Activated T-helper 2 cell treated with anti-CD3 and anti-CD28 coated beads, Interferon-gamma antibody, Interleukin-2, Interleukin-4, amounts not matched to agents 10 μg/mL and 5 μg/mL and 100 μg/mL, durations not matched to agents 14 hours and 24 hours and 36 hours (primary cell): Measurements from ENCODE around the gene LILRA5. TPM values are rescaled to one million over a fixed set of nuclear protein-coding genes. Genes with fewer than 3 reads are reported as not detected.
"Not testable (repeated sequence)": the region's sequence is repeated elsewhere in the genome, so short reads cannot be mapped to it uniquely, and the experiment has no call there.

Experiments used
- DNase-seq: peaks from one replicate; pipeline ENCODE4 v3.0.0; 2021; ENCODE audit warnings: low spot score
- H3K27ac Mint-ChIP-seq: one replicate; pipeline ENCODE4 v1.8.0; 2021; ENCODE audit warnings: mixed read lengths
- H3K27me3 Mint-ChIP-seq: one replicate; pipeline ENCODE4 v1.8.0; 2021; ENCODE audit warnings: low read depth, mixed read lengths
- H3K36me3 Mint-ChIP-seq: one replicate; pipeline ENCODE4 v1.8.0; 2021; ENCODE audit warnings: low read depth, mixed read lengths
- H3K4me1 Mint-ChIP-seq: one replicate; pipeline ENCODE4 v1.8.0; 2021; ENCODE audit warnings: low read depth, mixed read lengths
- H3K4me3 Mint-ChIP-seq: one replicate; pipeline ENCODE4 v1.8.0; 2021; ENCODE audit warnings: low read depth, mild to moderate bottlenecking, moderate library complexity, mixed read lengths
- H3K9me3 Mint-ChIP-seq: one replicate; pipeline ENCODE4 v1.8.0; 2021; ENCODE audit warnings: mixed read lengths
- intact Hi-C: fragments of 100-400 bp; cut with micrococcal nuclease; formaldehyde crosslinking; loops from one replicate; pipeline ENCODE4 v1.15.1; 2023
- total RNA-seq: library from RNA; stranded (reverse); gene quantifications from 2 replicates; pipeline ENCODE4 v1.2.3, GENCODE V29; 2022

The LILRA5 gene
- total RNA-seq, 1 donor from 2014 or later: not detected

DNA sequence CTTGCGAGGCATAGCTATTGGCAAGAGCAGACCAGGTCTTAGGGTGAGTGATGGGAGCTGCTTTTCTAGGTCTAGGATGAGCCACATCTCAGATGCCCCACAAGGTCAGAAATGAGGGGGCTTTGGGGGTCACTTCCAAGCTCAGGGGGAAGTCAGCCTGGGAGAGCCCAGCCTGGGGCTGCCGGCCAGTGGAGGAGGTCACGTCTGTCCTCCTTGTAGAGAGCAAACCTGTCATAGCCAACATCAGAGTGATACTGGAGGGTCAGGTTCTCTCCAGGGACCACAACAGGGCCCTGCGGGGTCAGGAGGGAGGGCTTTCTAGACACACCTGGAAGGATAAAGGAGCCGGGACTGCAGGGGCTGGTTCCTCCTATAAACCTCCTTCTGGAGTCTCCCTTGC lies 2.4 kb downstream of the LILRA5 start:
- intact Hi-C loops: no loop called here
- Mint-ChIP-seq H3K27ac (no peak overlapping the region), H3K4me1 (no peaks in the 10 kb centered on the region), H3K4me3 (no peak overlapping the region), H3K27me3 (peaks cover 16% of the 10 kb centered on the region), H3K36me3 (no peaks in the 10 kb centered on the region), H3K9me3 (no peaks in the 10 kb centered on the region)
- DNase-seq: no peak

DNA sequence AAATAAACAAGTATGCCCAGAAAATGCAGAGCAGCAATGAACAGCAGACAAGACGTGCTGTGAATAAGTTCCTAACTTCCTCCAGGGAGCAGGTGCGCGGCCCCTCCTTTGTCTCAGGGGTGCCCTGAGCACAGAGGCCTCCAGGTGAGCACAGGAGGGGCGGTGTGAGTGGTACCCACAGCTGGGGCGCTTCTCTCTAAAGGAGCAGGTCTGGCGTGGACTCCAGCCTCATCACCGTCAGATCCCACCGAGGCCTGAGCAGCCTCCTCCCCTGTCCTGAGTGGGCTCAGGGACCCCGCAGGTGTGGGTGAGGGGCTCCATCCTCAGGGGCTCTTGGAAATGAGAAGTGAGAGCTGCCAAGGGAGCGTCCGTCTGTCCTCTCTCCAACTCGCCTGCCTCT lies 3.2 kb downstream of the LILRA5 start:
- H3K9me3 Mint-ChIP-seq: no peaks in the 10 kb centered on the region
- peaks cover 4% of the 10 kb centered on the region for H3K4me1 Mint-ChIP-seq
- peaks cover 16% of the 10 kb centered on the region for H3K27me3 Mint-ChIP-seq
- no peak overlapping the region for H3K27ac Mint-ChIP-seq
- no peak overlapping the region for H3K4me3 Mint-ChIP-seq
- H3K36me3 Mint-ChIP-seq: no peaks in the 10 kb centered on the region
- DNase-seq: no peak
- intact Hi-C loops: no loop called here

DNA sequence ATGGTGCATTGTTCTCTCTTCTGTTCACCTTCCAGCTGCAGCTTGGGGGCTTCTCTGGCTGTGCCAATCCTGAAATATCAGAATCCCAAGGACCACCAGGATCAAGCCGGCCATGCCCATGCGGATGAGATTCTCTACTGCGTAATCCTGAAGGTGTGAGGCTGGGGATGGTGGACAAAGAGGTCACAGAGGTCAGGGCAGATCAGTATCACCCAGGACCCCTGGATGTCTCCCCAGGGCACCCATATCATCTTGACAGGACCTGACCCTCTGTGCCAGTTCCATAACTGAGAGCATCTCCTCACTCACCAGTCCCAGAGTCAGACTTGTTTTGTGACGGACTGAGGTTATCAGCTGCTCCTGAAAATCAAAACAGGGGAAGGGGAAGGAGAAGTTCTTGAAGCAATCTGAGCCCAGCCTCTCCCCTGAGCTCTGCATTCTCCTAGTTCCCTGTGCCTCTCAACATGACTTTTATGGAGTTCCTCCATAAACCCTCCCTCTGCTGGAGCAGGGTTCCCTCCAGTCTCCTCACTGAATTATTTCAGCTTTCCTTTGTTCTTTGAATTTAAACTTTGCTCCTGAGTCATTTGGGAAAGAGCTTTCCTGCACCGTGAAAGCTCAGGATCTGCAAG lies 5.5 kb downstream of the LILRA5 start:
- DNase-seq: no peak
- no peaks in the 10 kb centered on the region for H3K9me3 Mint-ChIP-seq
- intact Hi-C loops: no loop called here
- H3K27ac Mint-ChIP-seq: no peak overlapping the region
- H3K27me3 Mint-ChIP-seq: peaks cover 4% of the 10 kb centered on the region
- peaks cover 15% of the 10 kb centered on the region for H3K4me1 Mint-ChIP-seq
- no peak overlapping the region for H3K4me3 Mint-ChIP-seq
- no peaks in the 10 kb centered on the region for H3K36me3 Mint-ChIP-seq

DNA sequence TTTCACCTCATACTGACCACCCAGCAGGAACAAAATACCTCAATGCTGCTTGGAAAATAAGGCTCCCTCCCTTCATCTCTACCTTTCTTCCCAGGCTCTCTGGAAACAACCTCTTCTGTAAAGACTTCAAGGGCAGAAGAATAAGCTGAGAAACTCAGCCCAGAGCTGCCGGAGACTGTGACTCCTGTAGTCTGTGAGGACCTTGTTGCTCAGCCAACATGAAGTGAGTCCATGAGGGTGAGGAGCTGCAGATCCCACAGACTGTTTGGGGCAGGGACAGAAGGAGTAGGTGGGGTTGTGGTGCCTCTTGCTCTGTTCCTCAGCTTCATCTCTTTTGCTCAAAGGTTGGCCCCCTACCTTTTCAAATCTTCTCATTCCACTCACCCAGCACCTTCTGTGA lies 7.8 kb downstream of the LILRA5 start:
- DNase-seq: no peak
- H3K27me3 Mint-ChIP-seq: peaks cover 9% of the 10 kb centered on the region
- no peak overlapping the region for H3K4me3 Mint-ChIP-seq
- peaks cover 17% of the 10 kb centered on the region for H3K4me1 Mint-ChIP-seq
- intact Hi-C loops: no loop called here
- H3K36me3 Mint-ChIP-seq: no peaks in the 10 kb centered on the region
- peak overlapping the region; percentile 56 for H3K27ac Mint-ChIP-seq
- no peaks in the 10 kb centered on the region for H3K9me3 Mint-ChIP-seq

DNA sequence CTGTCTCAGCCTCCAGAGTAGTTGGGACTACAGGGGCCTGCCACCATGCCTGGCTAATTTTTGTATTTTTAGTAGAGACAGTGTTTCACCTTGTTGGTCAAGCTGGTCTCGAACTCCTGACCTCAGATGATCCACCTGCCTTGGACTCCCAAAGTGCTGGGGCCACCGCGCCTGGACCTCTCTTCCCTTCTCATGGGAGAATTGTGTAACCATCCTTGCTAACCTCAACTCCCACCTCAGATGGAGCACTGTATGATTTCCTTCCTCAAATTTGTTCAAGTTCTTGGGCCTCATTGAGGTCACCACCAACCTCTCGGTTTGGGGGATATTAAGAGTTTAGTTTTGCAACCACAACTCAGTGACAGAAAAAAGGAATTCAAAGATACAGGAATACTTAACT lies 10.7 kb downstream of the LILRA5 start:
- H3K4me3 Mint-ChIP-seq: no peak overlapping the region
- H3K27ac Mint-ChIP-seq: no peak overlapping the region
- intact Hi-C loops: no loop called here
- peaks cover 7% of the 10 kb centered on the region for H3K27me3 Mint-ChIP-seq
- H3K9me3 Mint-ChIP-seq: no peaks in the 10 kb centered on the region
- H3K36me3 Mint-ChIP-seq: no peaks in the 10 kb centered on the region
- DNase-seq: no peak
- peaks cover 17% of the 10 kb centered on the region for H3K4me1 Mint-ChIP-seq

DNA sequence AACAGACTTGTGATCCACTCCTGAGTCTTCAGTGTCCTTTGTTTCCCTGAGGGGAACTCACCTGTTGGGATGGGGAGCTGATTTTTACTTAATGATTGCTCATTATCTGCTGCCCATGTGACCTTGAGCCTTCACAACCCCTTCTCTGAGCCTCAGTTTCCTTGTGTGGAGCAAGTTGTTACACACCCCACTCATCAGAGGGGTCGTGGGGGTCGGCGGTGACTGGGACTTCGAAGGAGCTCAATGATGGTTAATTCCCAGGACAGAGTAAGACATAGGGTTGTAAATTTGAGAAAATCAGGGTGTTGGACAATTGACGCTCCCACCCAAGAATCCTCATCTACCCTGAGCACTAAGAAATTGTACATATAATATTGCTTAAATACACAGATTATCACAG lies 13.5 kb downstream of the LILRA5 start:
- no peaks in the 10 kb centered on the region for H3K36me3 Mint-ChIP-seq
- intact Hi-C loops: no loop called here
- H3K4me3 Mint-ChIP-seq: no peak overlapping the region

DNA sequence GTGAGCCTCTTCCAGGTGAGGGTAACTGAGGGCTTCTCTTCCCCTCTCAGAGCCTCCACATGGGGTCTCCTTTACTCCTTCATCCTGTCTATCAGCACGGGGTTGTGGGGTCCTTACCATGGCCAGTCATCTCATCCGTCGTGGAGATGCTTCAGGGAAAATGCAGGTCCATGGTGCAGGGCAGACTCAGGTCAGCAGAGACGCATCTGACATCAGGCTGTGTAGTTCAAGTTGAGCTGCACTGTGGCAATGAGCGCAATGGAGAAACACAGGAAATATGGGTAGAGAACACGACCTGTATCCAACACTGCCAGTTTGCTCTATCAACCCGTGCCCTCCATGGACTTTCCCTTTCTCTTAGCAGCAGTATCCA lies 13.9 kb downstream of the LILRA5 start:
- H3K4me1 Mint-ChIP-seq: peaks cover 7% of the 10 kb centered on the region
- H3K36me3 Mint-ChIP-seq: no peaks in the 10 kb centered on the region
- H3K4me3 Mint-ChIP-seq: no peak overlapping the region
- peaks cover 7% of the 10 kb centered on the region for H3K27me3 Mint-ChIP-seq
- H3K27ac Mint-ChIP-seq: no peak overlapping the region
- no peaks in the 10 kb centered on the region for H3K9me3 Mint-ChIP-seq
- intact Hi-C loops: no loop called here
- no peak for DNase-seq

More for the DNA sequence above, 13.5 kb downstream of the LILRA5 start:
- Mint-ChIP-seq H3K4me1 (peaks cover 11% of the 10 kb centered on the region), H3K27me3 (peaks cover 7% of the 10 kb centered on the region), H3K9me3 (no peaks in the 10 kb centered on the region), H3K27ac (no peak overlapping the region)
- no peak for DNase-seq

DNA sequence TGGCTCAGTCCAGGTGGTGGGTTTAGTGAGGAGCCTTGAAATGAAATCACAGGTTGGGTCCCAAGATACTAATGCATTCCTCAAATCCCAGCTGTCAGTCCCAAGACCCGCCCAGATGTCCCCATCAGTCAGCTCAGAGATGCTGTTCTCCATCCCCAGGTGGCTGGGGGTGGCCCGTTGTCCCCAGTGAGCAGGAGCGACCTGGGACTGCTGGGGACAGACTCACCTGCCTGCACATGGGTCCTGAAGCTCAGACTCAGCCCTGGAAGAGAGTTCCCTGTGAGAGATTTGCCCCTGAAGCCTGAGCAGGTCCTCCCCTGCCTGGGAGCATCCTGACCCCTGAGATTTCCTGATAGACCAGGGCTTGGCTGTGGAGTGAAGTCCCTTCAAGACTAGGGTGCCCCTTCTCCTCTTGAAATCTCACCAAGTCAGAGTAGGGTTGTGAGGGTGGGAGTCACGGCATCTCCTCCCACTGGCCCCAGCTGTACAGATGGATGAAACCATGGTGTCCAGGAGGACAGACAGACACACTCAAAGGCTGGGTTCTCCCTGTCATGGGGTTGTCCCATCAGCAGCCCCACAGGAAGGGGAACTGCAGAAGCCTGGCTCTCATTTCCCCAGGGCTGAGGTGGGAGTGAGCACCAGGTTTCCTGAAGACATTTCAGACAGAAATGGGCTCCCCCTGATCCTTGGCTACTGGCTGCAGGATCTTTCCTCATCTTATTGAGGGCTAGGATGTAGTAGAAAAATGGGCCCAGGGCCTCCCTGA lies 14.4 kb downstream of the LILRA5 start:
- no peak for DNase-seq
- H3K4me1 Mint-ChIP-seq: peaks cover 6% of the 10 kb centered on the region
- intact Hi-C loops: no loop called here

DNA sequence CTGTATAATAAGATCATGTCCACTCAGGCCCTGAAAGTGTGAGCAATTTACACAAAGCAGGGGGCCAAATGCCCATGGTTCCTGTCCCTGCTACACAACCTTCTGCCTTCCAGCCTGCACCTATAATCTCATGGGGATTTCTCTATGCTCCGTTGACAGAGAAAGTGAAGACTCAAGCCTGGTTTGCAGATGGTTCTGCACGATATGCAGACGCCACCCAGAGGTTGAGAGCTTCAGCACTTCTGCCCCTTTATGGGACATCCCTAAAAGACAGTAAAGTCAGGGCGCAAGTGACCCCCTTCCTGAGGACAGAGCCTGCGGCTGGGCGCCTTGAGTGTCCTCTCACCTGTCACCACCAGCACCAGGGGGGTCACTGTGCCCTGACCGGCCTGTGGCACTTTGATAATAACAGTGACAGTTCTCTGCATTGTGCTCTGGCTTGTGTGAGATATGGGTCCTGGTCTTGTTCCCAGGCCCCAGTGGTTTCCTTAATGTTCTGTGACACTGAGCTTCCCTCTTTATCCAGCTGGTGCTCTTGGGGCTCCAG lies 15.1 kb downstream of the LILRA5 start:
- Mint-ChIP-seq H3K4me3 (no peak overlapping the region), H3K27ac (no peak overlapping the region), H3K4me1 (peaks cover 2% of the 10 kb centered on the region), H3K36me3 (no peaks in the 10 kb centered on the region), H3K9me3 (no peaks in the 10 kb centered on the region), H3K27me3 (peaks cover 12% of the 10 kb centered on the region)
- DNase-seq: no peak
- intact Hi-C loops: no loop called here

More for the DNA sequence above, 14.4 kb downstream of the LILRA5 start:
- no peaks in the 10 kb centered on the region for H3K9me3 Mint-ChIP-seq
- no peak overlapping the region for H3K4me3 Mint-ChIP-seq
- H3K27ac Mint-ChIP-seq: no peak overlapping the region
- H3K27me3 Mint-ChIP-seq: peaks cover 8% of the 10 kb centered on the region
- no peaks in the 10 kb centered on the region for H3K36me3 Mint-ChIP-seq

DNA sequence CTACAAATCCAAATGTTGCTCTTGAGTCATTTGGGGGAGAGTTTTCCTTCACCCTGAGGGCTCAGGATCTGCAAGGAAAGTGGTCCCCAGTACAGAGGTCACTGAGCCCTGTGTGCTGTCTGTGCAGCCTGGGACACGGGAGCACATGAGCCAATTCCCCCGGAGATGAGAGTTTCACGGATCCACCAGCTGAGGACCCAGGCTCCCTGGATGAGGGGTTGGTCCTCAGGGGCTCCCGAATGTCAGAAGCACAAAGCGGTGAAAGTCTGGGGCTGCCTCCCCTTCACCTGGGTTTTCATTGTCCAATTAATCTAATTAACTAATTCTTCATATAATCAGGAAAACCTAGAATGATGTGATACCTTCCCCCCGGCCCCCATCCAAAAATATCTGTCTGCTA lies 18.4 kb downstream of the LILRA5 start:
- intact Hi-C loops: no loop called here
- Mint-ChIP-seq H3K4me1 (peaks cover 3% of the 10 kb centered on the region), H3K9me3 (no peaks in the 10 kb centered on the region), H3K36me3 (no peaks in the 10 kb centered on the region), H3K4me3 (no peak overlapping the region), H3K27me3 (peaks cover 7% of the 10 kb centered on the region), H3K27ac (no peak overlapping the region)
- no peak for DNase-seq

DNA sequence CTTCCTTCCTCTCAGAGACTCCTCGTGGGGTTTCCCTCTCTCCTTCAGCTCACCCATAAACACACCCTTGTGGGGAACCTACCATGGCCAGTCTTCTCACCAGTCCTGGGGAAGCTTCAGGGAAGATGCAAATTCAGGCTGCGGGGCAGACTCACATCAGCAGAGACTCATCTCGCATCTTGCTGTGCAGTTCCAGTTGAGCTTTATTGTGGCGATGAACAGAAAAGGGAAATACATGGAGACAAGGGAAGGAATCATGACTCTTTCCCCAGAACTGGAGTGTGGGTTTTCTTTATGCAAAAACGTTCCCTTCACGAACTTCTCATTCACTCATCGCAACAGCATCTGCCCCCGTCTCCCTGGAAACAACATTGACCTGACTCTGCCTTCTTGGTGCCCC lies 23.8 kb downstream of the LILRA5 start:
- DNase-seq, H3K4me3 Mint-ChIP-seq, intact Hi-C loops, H3K9me3 Mint-ChIP-seq, H3K36me3 Mint-ChIP-seq, H3K27ac Mint-ChIP-seq, H3K4me1 Mint-ChIP-seq: not testable (repeated sequence)
- peaks cover 21% of the 10 kb centered on the region for H3K27me3 Mint-ChIP-seq

DNA sequence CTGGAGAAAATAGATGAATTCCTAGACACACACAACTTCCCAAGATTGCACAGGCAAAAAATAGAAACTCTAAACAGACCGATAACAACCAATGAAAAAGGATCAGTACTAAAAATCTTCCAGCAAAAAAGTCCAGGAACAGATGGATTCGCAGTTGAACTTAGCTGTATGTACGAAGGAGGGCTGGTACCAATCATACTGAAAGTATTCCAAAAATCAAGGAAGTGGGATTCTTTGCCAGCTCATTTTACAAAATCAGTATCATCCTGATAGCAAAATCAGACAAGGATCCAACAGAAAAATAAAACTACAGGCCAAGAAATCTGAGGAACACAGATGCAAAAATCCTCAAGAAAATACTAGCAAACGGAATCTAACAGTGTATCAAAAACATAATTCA lies 25.5 kb downstream of the LILRA5 start:
- intact Hi-C loops: no loop called here
- Mint-ChIP-seq H3K4me3 (no peak overlapping the region), H3K27me3 (peaks cover 23% of the 10 kb centered on the region), H3K36me3 (no peaks in the 10 kb centered on the region), H3K4me1 (peaks cover 2% of the 10 kb centered on the region), H3K9me3 (no peaks in the 10 kb centered on the region), H3K27ac (no peak overlapping the region)
- DNase-seq: no peak

DNA sequence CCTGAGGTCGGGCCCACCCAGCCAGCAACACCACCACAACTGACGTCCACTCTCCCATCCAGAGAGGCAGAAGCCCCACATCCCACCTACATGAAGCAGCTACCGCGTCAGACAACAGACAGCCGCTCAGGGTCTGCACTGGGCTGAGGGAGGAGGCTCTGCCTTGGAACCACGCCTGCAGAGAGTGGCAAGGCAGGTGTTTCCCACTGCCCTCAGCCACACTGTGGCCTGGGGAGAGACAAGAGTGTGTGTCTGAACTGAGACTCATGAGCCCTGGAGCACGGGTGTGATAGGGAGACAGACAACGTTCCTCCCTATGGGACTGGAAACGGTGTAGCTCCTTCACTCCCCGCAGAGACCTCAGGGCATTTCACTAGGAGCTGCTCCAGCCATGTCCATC lies 26.7 kb downstream of the LILRA5 start:
- intact Hi-C loops, H3K36me3 Mint-ChIP-seq, H3K4me1 Mint-ChIP-seq, H3K4me3 Mint-ChIP-seq, DNase-seq, H3K9me3 Mint-ChIP-seq, H3K27ac Mint-ChIP-seq: not testable (repeated sequence)
- H3K27me3 Mint-ChIP-seq: peaks cover 29% of the 10 kb centered on the region
